Measurements from ENCODE around the gene PXYLP1.

PXYLP1 gene

DNA sequence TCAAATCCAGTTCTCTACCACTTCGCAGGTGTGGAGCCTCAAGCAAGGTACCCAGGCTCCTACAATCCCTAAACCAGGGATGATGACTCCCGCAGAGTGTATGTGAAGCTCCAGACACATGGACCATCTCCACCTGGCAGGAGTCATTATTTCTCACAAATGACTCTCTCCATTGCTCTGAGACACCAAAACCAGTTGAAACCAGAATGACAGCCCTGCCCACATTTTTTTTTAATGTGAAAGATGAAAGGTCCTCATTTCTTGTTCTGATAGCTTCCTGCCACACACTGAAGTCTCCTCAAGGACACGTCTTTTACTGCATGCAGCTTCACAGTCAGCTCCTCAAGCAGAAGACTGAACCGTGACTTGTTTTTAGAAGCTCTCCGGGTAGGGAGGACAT lies 75.3 kb downstream of the PXYLP1 start:
- no peak overlapping the region for H3K4me3 ChIP-seq (ENCODE audit: low read depth, low read length)
- TF ChIP-seq, protein P1, sequence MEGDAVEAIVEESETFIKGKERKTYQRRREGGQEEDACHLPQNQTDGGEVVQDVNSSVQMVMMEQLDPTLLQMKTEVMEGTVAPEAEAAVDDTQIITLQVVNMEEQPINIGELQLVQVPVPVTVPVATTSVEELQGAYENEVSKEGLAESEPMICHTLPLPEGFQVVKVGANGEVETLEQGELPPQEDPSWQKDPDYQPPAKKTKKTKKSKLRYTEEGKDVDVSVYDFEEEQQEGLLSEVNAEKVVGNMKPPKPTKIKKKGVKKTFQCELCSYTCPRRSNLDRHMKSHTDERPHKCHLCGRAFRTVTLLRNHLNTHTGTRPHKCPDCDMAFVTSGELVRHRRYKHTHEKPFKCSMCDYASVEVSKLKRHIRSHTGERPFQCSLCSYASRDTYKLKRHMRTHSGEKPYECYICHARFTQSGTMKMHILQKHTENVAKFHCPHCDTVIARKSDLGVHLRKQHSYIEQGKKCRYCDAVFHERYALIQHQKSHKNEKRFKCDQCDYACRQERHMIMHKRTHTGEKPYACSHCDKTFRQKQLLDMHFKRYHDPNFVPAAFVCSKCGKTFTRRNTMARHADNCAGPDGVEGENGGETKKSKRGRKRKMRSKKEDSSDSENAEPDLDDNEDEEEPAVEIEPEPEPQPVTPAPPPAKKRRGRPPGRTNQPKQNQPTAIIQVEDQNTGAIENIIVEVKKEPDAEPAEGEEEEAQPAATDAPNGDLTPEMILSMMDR (IDR thresholded peaks at IDR 0.05; ENCODE audit: low read depth, low read length), result no peak

DNA sequence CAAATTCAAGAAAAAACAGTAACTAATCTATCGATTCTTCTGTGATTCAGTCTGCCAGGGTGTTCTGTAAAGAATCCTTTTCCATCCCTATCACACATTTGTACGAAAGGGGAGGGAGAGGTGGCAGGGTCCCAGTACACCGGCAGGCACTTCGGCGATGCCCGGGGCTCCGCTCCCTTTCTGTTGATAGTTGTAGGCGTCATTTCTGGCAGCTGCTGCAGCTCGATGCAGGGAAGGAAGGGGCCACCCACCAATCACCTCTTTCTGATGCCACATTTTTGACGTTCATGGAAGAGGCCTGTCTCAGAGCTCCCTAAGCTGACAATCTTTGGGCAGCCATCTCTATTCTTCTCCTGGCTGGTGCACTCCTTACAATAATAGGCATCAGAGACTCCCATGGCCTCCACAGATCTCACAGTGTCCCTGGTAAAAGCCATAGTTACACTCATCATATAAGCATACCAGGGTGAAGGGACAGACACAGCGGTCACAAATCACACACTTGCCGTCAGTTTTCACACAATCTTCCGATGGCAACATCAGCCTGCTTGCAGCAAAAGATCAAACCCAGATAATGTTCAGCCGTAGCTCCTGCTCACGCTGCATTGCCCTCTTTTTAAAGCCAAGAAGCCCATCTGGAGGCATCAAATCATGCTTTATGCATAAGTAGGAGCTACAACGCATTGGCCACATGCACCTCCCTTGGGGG lies 75.9 kb downstream of the PXYLP1 start:
- TF ChIP-seq, protein P1 (IDR thresholded peaks at IDR 0.05; ENCODE audit: low read depth, low read length), result no peak
- H3K4me3 ChIP-seq (ENCODE audit: low read depth, low read length), result no peak overlapping the region

DNA sequence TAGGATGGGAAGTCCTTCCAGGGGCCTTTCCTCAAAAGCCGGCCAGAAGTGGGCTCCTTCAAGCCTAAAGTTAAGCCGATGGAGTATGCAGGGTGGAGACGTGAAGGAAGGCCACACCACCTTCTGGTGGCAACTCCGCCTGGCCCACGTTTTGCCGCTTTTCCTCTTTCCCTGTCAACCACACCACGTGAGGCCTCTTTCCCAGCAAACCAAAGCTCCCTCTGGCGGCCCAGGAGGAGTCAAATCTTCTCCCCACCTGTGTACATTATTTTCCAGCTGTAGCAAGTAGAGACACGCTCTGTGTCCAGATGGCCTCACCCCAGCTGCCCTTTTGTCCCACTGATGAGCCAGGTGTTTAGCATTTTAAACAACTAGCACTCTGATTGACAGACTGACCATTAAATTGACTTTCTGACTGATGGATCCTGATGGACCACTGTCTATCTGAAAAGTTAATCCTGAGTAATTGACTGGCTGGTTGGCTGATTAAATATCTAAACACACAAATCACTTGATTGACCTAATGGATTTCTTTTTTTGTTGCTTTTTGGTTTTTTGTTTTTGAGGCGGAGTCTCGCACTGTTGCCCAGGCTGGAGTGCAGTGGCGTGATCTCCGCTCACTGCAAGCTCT lies 77.1 kb downstream of the PXYLP1 start:
- H3K4me3 ChIP-seq (ENCODE audit: low read depth, low read length), result no peak overlapping the region
- TF ChIP-seq, protein P1 (IDR thresholded peaks at IDR 0.05; ENCODE audit: low read depth, low read length), result peak; percentile 63

DNA sequence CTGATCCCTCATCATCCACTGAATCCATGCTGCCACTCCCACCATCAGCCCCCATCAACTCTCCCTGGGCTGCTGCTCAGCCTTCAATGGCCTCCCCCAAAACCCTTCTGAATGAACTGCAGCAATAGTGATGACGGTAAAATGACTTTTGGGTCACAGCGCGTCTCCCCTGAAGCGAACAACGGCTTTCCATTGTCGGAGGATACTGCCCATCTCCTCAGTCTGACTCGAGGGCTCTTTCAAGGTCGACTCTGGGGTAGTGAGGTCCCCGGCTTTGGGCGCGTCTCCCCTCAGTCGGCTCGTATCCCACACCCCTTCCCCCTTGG lies 79.5 kb downstream of the PXYLP1 start:
- H3K4me3 ChIP-seq (ENCODE audit: low read depth, low read length), result peak overlapping the region; percentile 78
- TF ChIP-seq, protein P1 (IDR thresholded peaks at IDR 0.05; ENCODE audit: low read depth, low read length), result no peak

DNA sequence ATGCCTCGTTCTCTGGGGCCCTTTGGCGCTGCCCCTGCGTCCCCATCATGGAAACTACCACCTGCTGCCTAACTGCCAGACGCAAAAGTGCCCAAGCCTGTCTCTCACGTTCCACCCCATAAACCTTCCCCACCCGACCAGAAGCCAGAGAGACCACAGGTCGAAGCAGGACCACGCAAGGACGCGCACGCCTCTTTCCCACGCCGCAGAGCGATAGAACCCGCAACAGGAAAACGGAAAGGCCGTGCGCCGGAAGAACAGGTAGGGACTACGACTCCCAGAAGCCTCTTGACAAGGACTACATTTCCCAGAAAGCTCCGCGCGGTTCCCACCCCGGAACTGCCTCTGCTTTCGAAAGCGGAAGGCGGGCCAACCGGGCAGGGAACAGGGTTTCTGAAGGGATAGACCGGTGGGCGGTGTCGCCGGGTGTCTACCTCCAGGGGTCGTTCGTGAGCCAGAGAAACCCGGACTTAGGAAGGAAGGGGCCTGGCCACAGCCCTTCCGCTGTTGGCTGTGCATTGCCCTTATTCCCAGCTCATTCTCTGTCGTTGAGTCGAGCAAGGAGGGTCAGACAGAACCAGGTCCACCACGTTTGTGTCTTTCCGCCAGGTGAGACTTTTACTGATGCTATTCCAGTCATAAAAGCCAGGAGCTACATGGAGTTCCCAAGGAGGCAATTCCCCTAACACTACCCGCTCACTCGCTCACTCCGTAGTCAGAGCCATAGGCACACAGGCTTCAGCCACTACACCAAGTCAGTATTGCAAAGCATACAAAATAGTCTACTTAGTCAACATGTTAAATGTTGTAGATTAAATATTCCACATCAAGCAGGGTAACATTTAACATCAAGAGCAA lies 80.1 kb downstream of the PXYLP1 start:
- TF ChIP-seq, protein P1 (IDR thresholded peaks at IDR 0.05; ENCODE audit: low read depth, low read length), result peak; percentile 55
- H3K4me3 ChIP-seq (ENCODE audit: low read depth, low read length), result peak overlapping the region; percentile 78

DNA sequence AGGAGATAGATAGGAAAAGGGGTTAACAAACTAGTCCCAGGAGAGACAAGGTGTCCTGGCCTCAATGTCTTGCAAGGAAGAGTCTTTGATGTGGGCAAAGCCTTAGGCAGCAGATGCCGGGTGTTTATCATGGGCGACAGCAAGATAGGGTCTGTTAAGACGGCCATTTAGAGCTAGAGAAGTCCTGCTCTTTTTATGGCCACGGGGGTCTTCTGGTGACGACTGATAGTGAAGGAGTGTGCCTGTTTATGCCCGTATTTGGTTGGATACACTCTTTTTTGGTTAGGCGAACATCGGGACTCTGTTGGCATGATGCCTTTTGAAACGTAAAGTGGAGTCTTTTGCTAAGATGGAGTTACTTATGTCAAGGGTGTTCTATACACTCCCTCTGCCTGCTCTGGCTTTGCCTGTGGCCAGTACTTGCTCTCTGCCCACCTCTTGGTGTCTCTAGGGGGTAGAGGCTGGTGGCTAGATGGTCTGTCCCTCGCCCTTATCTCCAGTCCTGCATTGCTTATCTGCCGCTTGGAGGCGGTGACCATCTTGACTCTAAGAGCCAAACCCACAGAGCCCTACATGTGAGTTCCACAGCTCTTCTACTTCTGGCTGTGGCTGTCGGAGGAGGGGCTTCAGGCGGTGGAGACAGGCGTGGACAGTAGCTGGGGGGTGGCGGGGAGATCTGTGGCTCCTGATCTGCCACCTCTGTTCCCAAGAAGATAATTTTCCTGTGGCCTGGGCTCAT lies 80.9 kb downstream of the PXYLP1 start:
- peak overlapping the region; percentile 78 for H3K4me3 ChIP-seq (ENCODE audit: low read depth, low read length)
- TF ChIP-seq, protein P1 (IDR thresholded peaks at IDR 0.05; ENCODE audit: low read depth, low read length), result no peak

Measured in WI38 (cell line).